HUDEP-2 (cell line): ENCODE measurements around the gene DDHD1.

Source experiments
- DNase-seq, 76 experiments: peaks; one replicate each; lab custom pipeline; 2025; ENCODE audit not compliant: unreplicated experiment in 76 of 76; lab: John Stamatoyannopoulos, UW

The DDHD1 gene

DNA sequence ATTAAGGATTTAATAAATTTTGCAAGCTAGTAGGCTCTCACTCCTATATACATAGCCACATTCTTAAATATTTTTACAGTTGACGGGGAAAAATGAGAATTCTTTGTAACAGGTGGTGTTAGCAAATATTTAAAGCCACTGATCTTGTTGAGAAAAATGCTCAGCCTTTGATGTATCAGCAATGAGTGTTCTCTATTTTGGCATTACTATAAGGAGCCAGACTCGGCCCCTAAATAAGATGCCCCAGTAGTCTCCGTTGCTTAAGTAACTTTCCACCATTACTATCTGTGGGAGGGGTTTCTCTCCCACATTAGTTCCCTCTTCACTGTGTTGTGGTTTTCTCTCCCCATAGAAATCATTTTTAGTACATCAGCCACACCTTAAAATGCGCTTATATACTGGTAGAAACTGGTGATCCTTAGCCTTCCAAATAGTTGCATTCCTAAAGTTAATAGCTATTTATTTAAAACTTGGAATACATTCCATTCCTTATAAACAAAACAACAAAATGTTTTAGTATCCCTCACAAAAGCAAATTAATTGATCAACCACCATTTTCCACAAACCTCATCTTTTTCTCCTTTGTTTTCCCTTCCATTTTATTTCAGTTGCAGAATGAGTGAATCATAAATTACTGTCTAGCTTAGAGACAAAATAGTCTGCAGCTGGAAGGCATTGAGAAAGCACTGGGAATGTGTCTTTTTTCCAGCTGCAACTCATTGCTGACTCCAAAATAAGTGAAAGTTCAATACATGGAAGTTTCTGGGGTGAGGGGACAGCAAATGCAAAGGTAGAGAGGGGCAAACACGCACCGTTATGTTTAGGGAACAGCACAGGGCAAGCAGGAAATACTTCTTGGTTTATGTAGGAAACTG, 117.5 kb downstream of the DDHD1 start:
- no peak for DNase-seq

DNA sequence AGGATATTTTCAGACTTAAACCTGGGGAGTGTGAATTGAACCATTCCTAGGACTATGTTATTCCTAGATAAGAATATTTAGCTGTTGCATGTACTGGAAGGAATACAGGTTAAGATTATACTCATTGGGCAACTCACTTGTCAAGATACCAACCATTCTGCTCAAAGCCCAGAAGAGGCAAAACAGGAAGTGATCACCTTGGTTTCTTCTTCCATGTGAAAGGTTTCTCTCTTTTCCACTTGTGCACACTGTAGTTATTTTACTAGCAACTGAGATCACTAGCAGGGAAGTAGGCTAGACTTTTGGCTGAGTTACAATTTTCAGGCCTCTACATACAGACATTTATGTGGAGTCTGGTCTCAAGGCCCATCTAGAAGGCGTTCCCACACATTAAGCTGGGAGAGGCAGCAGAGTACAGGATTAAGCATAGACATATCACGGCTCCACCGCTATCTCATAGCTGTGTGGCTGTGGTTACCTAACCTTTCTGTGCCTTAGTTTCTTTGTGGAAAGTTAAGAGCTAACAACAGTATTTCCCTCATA, 118.4 kb downstream of the DDHD1 start:
- DNase-seq = no peak

DNA sequence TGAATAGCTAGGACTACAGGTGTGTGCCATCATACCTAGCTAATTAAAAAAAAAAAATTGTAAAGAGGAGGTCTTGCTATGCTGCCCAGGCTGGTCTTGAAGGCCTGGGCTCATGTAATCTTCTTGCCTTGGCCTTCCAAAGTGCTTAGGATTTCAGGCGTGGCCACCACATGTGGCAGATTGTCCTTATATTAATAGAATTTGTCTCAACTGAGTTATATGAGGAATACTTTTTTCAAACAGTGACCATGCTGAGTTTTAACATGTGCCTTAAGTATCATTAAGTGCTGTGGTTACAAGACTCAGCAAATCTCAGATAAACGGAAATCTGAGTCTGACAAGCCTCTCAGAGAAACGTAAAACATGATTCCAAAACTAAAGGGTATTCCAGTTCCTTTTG, 119.1 kb downstream of the DDHD1 start:
- DNase-seq = no peak

DNA sequence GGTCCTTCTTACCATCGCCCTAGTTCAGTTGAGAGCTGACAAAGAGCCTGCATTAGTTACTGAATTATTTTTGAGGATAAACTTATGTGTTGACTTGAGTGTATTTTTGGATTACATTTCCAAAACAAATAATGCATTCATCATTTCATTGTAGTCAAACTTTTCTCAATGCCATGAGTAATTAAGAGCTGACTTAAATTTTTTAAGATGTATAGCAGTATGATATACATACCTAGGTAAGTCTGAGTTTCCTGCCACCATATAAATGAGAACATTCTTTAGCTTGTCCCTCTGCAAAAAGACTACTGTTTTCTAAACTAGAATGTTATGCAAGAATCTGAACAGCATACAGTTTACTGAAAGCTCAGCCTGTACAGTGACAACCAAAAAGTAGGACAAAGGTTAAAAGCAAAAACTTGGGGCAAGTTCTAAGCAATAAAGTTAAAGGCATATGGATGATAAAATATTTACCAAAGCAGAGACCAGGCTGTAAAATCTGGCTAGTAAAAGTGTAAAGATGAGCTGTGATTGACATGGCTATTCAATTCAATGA, 120.2 kb downstream of the DDHD1 start:
- no peak for DNase-seq

DNA sequence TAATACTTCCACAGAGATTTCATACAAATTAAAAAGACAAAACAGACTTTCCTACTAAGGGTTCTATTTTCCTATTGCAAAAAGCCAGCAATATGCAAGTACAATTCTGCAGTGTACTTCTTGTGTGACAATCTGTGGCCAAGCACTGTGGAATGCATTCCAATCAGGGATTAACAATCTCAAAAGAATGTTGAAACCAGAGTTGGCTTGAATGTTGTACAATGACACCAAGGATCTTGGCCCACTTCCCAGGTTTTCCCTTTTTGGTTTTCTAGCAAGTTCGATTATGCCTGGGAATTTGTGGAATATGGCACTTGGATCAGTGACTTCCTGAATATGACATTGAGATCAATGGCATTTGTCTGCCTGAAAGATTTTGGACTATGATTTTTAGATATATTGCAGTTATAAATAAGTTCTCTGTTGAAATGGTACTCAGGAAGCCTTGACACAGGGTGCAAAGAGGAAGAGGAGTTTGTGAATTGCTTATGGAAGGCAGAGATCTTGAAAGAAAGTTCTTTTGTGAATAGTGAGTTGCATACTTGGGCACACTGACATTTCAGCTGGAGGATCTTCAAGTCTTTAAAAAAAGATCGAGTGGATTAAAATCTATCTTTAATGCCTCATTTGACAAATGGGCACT, 120.8 kb downstream of the DDHD1 start:
- DNase-seq = no peak

DNA sequence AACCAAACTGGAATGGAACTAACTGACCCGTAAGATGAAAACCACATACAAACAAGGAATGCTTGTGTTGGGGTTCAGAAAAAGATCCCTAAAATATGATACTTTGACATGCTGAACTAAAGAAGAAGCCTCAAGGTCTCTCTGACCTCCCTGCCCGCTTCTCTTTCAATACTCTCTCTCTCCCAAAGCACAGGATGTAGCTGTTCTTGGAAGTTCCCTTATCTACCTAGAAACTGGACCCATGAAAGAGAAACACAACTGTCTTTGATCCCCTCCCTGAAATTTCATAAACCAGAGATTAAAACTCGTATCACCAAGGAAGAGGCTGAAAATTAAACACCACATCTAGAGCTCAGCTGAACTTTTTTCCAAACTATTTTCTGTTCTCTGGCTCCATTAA, 125.6 kb downstream of the DDHD1 start:
- DNase-seq = no peak

DNA sequence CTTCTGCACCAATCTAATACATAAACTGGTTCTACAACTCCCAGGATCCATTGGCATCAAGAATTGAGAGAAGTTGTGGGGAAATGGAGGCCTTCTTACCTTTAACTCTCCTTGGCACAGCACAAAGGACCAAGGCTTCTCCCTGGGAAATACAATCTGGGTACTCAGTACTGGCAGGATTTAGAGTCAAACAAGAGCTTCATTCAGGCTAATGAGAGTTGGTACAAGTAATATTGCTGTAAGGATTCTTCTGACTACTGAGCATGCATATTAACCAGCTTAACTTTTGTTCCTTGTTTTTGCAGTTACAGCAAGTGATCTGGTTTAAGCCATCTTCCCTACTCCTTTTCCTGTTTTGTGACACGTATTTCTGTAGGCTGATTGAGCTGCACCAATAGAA, 126.1 kb downstream of the DDHD1 start:
- DNase-seq = no peak

DNA sequence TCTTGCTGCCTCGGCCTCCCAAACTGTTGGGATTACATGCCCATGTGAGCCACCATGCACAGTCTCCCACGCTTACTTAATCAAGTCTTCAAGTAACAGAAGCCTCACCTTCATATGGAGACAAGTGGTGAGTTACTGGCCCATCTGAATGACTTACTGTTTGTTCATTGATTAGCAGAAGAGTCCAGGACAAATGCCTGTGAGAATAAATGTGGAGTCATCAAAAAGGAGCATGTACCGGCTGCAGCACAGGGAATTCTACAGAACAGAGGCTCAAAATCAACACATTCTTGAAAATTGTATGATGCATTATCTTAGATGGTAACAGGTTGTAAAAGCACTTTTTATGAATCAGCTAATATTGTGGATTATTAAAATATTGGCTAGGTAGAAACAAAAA, 129.8 kb downstream of the DDHD1 start:
- no peak for DNase-seq

DNA sequence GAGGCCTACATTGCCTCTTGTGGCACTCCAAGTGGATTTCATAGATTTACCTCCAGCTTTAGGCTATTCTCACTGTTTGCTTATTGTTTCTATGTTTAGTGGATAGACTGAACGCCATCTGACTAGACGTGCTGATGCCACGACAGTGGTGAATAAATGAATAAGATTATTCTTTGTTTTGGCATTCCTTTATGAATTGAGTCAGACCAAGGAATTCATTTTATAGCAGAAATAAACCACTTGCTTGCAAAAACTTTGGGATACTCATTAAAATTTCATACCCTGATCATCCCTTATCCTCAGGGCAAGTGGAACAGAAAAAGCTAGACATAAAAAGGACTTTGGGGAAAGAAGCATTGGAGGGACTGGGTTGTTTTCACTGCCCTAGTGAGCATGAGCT, 130.5 kb downstream of the DDHD1 start:
- DNase-seq = no peak

DNA sequence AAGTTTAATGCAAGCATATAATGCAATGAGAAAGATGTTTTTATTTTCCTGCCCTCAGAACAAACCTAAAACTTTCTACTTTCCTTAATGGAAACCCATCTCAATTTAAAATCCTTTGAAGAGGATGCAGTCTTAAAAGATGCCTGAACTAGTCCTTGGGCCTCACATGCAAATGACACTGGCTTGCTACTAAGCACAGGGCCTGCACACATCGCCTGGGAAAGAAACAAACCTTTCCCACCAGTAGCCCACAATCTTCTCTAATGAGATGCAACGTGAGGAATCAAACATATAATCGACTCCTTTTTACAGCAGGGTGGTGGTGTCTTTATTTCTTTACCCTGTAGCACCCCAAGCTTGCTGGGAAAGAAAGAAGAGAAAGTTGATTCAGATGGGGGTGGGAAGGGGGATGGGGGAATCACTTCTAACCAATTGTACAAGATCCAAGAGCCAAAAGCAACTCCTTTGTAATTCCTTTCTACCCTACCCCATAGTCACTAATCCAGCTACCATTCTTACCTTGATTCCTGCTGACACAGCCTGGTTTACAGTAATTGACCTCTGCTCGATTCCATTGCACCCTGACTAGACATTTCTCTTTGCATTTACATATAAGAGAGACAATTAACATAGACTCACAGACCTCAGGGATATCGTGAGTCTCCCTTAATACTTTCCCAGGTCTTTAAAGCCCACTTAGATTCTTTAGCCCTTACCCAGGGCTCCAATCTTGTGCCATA, 132.8 kb downstream of the DDHD1 start:
- DNase-seq = no peak

DNA sequence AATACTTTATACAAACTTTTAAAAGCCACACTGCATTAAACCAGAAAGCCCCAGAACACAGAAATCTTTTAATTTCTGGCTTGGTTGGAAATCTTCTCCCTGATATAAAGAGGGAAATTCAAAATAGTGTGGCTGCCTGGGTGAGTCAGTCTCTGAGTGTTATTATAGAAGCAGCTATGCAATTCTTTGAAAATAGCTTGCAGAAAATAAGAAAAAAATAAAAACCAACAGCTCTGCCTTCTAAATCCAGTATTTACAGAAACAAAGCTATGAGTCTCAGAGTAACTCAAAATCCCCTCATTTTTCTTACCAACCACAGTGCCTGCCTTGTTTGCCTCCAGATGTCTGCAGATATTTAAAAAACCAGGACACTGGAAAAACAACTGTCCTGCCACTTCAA, 133.7 kb downstream of the DDHD1 start:
- DNase-seq = no peak

DNA sequence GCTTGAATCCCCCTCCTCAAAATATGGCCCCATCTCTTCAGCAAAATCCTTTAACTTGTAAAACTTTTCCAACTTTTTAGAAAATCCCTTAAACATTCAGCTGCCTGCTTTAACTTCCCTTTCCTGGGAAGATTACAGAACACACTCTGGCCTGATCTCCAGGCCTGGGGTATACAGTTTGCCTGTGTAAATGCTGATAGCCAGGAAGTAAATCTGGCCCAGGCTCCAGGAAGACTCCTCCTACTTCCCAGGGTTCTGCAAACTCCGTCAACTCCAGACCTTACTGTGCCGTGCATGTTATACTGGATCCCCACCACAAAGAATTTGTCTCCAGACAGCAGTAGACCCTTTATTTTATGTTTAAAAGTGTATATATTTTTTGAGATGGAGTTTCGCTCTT, 135.3 kb downstream of the DDHD1 start:
- DNase-seq = no peak

DNA sequence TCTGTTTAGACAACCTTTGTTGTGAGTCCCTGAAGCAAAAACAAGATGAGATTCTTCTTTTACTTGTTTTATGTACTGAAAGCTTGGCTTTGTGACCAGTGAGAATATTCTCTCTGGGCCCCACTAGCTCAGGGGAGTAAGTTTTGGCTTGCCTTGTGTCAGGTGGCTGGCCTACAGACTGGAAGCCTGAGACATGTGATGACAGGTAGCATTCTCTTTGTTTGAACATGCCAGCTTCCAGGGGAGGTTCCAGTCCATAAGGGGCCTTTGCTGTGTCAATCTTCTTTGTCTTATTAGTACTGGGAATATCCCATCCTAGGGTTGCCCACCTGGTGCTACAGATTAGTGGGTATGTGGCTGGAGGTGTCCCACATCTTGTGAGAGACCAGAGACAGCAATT, 136.2 kb downstream of the DDHD1 start:
- DNase-seq = no peak

DNA sequence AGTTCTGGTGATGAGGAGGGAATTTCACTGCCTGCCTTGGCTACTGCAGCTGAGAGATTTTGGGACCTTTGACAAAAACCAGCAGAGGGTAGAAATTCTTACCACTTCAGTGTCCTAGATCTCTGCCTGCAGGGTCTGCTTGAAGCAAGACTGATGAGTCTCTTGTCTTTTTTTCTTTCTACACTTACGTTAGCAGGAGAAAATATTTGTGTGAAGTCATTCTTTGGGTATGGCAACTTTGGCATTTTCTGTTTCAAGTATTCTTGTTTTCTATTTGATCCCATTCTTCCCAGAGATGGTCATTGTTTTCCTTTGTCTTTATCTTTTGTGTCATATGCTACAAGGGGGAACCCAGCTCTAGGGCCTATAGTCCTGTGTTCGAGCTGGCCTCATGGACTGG, 136.6 kb downstream of the DDHD1 start:
- DNase-seq = no peak

DNA sequence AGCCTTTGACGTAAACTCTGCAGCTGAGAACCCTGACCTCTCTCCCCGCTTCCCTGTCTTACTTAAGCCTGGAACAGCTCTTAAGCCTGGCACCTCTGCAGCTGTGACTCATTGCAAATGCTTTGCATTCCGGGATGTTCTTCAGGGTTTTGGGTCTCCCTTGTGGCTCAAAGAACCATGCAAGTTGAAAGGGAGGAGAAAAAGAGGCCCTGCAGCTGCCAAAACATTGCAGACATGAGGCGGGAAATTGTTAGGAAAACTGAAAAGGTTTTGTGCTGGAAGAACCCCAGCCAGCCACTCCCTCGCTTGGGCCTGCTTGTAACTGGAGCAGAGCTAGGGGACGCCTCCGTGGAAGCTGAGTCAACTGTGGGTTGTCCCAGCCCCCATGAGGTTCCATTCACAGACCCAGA, 142.1 kb downstream of the DDHD1 start:
- DNase-seq = no peak

DNA sequence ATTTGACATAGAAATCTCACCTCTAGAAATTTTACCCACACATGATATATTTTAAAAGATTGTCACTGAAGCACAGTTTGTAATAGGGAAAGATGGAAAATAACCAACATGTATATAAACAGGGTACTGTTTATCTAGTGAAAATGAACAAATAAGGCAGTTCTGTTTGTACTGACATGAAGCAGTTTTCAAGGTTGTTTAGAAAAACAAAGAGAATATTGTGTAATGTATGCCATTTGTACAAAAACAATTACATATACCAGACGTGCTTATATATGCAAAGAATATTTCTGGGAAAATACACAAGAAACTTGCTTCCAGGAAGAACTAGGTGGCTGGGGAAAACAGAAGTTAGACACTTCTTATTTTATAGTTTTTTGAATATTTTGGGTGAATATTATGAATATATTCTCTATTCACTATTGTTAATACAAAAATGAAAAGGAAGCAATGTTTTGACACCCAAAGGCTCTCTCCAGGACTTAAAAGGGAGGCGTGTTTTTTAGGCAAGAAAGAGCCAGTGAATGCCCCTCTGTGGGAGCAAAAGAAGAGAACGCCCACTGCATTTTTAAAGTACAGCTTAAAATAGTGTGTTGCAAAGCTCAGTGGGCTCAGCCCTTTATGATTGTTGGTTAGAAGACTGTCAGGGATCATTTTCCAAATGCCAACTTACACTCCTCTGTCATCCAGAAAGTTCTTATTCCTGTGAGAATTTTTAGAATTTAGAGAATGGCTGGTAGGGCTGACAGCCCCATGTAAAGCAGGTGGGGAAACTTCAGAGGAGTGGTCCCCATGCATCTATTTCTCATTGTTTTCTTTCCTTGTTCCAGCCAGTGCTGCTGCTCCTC, 142.7 kb downstream of the DDHD1 start:
- DNase-seq = no peak

DNA sequence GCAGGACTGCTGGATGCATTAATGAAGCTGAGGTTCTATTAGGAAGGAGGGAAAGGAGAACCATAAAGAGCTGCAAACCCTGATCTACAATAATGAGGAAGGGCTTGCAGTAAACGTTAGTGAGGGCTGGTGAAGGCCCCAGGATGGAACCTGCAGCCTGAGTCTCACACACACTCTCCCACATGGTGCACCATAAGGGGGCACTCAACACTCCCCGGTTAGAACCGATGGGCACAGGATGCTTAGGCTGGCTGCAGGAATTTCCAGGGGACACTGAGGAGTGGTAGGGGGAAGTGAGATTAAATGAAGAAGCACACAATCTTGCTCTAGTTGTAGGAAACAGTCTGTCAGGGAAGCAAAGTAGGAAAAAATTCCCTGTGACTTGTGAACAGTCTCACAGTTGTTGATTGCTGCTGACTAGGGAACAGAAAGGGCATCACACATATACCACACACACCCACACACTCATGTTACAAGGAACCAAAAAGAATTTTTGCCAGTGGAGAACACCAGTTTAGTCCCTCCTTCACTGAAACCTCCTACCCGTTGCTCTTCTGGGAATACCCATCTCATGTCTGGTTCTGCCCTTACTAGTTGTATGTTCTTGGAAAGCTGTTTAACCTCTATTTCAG, 146.1 kb downstream of the DDHD1 start:
- no peak for DNase-seq

DNA sequence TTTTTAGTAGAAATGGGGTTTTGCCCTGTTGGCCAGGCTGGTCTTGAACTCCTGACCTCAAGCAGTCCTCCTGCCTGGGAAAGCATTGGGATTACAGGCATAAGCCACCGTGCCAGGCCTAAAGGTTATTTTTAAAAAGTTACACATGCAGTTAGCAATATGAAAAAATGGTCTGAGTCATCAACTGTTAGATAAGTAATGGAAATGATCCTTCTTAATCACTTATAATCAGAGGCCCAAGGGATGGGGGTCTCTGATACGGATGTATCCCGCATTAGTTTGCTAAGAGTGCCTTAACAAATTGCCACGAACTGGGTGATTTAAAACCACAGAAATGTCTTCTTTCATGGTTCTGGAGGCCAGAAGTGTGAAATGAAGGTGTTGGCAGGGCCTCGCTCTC, 148.1 kb downstream of the DDHD1 start:
- DNase-seq = no peak

DNA sequence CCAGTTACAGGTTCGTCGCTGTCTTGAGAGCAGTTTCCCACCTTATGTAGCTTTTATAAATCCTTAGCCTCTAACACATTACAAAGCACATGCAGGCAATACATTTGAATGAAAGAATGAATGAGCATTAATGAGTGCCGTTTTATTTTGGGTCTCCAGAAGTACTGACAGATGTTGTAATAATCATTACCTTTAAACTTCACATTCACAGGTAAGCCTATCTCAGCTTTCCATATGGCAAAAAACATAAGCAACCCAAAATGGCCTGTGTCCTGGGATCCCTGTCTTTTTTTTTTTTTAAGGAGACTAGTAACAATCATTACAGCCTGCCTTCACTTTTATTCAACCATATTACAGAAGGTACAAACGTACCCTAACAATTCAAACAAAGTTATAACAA, 149.3 kb downstream of the DDHD1 start:
- DNase-seq = no peak

DNA sequence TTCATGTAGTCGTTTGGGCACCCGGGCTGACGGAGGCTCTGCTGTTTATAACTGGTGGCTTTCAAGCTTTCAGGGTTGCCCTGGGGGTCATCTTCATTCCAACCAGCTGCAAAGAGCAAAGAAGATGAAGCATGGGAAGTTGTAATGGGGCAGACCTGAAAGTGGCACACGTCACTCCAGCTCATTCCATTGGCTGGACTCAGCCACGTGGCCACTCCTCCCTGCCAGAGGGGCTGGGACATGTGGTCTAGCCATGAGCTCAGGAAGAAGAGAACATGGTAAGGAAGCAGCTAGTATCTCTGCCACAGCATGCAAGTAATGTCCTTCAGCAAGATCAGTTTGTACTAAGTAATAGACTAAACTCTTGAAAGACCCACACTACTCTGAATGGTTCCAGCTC, 150.5 kb downstream of the DDHD1 start:
- peak in 1 of 76 experiments; percentile 1 for DNase-seq
